Measurements from ENCODE around the gene LRMDA. TPM values are rescaled to one million over a fixed set of nuclear protein-coding genes. Genes with fewer than 3 reads are reported as not detected.

LRMDA gene
- polyA plus RNA-seq, 1 donor from 2014 or later: not detected

DNA sequence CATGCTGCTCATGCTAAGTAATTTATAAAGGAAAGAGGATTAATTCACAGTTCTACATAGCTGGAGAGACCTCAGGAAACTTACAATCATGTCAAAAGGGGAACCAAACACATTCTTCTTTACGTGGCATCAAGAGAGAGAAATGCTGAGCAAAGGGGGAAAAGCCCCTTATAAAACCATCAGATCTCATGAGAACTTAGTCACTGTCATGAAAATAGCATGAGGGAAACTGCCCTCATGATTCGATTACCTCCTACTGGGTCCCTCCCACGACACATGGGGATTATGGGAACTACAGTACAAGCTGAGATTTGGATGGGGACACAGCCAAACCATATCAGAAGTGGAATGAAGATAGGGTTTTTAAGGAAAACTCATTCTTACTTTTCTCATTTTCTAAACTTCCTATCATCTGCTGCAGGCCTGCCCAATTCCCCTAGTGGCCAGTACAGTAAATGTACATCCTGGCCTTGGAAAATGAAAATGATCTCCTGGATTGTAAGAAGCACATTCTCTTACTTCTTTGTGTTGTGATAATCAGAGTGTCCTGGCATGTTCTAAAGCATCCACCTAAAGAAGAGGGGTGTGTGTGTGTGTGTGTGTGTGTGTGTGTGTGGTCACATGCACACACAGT, 421.5 kb downstream of the LRMDA start:
- Mint-ChIP-seq H3K27me3 (no peaks in the 10 kb centered on the region), H3K4me3 (no peak overlapping the region), H3K4me1 (no peaks in the 10 kb centered on the region), H3K27ac (no peak overlapping the region), H3K36me3 (no peaks in the 10 kb centered on the region), H3K9me3 (peaks cover 0 to 3% (median 3%) of the 10 kb centered on the region in 3 donors)

DNA sequence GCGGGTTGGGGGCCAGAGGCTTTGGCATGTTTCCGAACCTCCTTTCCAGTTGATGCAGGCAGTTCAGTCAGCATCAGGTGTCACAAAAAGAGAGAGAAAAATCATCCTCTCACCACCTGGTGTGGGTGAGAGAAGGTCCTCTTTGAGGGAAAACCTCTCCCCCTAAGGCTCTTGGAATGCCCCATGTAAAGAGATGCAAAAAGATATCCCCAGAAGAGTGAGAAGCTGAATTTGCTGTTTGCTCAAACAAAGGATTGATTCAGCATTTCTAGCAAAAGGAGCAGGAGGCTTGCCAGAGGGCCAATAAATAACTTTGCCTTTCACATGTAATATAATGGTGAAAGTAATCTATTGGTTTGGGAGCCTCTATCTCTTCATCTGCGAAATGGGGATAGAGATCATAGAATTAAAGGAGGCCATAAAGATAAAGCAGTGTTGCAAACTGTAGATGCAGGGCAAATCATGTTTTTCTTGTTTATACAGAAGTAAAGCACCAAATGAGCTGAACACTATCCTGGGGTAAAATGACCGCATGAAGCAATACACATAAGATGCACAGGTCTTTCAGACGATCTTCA, 425.9 kb downstream of the LRMDA start:
- Mint-ChIP-seq H3K27me3 (no peaks in the 10 kb centered on the region), H3K9me3 (peaks cover 0 to 3% (median 0%) of the 10 kb centered on the region in 3 donors), H3K4me1 (no peaks in the 10 kb centered on the region), H3K4me3 (no peak overlapping the region), H3K27ac (no peak overlapping the region), H3K36me3 (no peaks in the 10 kb centered on the region)

DNA sequence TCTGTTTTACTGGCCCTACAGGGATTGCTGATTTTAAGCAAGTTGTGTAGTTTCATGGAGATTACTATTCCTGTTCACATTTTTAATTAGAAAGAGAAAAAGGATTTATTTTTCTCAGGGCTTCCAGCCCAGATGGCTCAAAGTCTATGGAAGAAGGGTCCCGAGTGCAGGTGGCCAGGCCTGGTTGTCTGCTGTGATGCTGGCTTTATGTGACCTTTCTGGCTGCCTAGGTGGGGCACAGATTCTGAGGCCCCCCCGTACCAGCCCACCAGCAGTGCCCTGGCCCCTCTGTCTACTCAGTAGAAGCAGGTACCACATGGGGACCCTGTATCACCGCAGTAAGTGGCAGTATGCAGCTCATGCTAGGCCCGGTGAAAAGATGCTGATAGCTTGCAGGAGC, 426.5 kb downstream of the LRMDA start:
- Mint-ChIP-seq H3K4me3 (no peak overlapping the region), H3K27ac (no peak overlapping the region), H3K27me3 (no peaks in the 10 kb centered on the region), H3K4me1 (no peaks in the 10 kb centered on the region), H3K36me3 (no peaks in the 10 kb centered on the region), H3K9me3 (peaks cover 0 to 3% (median 0%) of the 10 kb centered on the region in 3 donors)

DNA sequence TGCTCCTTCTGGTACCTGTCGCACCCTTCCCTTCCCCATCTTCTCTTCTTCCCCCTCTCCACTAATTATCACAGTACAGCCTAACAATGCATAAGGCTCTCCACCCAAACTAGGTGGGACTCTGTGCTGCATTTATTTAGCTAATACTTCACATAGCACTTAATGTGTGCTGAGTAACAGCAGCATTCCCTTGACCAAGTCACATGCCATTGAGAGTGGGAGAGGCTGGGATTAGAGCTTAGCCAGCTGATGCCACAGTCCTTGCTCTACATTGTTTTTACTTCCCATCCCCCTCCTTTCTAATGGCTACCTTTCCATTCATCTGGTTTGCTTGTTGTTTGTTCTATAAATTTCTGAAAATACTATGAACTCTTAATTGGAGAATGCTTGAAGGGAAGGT, 426.9 kb downstream of the LRMDA start:
- Mint-ChIP-seq H3K4me3 (peak overlapping the region in 1 of 4 donors; percentile 25), H3K9me3 (peaks cover 0 to 3% (median 0%) of the 10 kb centered on the region in 3 donors), H3K27me3 (no peaks in the 10 kb centered on the region), H3K4me1 (no peaks in the 10 kb centered on the region), H3K36me3 (no peaks in the 10 kb centered on the region), H3K27ac (no peak overlapping the region)

DNA sequence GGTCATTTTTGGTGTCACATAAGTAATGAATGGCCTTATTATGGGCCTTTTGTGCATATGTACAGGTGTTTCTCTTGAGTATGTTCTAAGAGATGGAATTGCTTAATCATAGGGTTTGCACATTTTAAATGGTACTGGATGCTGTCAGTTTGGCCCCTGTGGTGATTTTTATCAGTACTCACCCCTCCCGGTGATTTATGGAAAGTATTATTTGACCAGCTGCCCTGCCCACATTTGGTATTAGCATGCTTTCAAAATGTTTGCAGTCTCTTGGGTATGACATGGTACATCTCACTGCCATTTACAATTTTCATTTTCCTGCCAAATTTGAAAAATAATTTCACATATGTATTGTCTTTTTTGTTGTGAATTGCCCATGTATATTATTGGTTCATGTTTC, 427.7 kb downstream of the LRMDA start:
- no peaks in the 10 kb centered on the region for H3K4me1 Mint-ChIP-seq

DNA sequence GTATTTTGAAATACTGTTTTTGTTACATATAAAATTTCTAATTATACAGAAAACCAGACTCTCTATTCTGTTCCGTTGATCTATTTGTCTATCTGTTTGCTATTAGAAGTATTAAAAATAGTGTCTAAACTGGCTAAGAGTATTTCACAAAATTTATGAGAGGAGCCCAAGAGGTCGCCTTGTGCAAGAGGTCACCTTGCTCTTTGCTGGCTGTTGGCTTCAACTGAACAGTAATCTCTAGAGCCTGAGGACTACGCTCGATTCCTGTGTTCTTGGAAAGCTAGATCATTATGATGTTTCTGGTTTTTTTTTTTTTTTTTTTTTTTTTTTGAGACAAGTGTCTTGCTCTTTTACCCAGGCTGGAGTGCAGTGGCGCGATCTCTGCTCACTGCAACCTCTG, 428.6 kb downstream of the LRMDA start:
- Mint-ChIP-seq H3K9me3 (no peaks in the 10 kb centered on the region), H3K27me3 (no peaks in the 10 kb centered on the region), H3K4me1 (no peaks in the 10 kb centered on the region), H3K27ac (no peak overlapping the region), H3K4me3 (no peak overlapping the region), H3K36me3 (no peaks in the 10 kb centered on the region)

More for the DNA sequence above, 427.7 kb downstream of the LRMDA start:
- Mint-ChIP-seq H3K9me3 (peaks cover 0 to 3% (median 0%) of the 10 kb centered on the region in 3 donors), H3K4me3 (no peak overlapping the region), H3K27me3 (no peaks in the 10 kb centered on the region), H3K36me3 (no peaks in the 10 kb centered on the region), H3K27ac (no peak overlapping the region)

DNA sequence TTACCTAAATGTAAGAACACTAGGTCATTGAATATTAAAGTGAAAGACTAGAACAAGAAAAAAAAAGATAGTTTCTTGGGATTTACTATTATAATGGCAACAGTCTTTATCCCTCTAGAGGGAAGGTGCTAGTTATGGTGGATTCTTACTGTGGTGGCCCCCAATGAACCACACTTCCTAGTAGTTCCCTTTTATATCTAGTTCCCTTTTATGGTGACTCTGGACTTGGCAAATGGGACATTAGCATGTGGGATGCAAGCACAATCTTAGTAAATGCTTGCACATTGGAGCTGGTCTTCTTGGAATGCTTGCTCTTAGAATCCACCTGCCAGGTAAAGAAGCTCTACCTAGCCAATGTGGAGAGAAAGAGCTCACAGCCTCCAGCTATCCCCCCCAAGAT, 430.2 kb downstream of the LRMDA start:
- no peaks in the 10 kb centered on the region for H3K9me3 Mint-ChIP-seq
- no peaks in the 10 kb centered on the region for H3K36me3 Mint-ChIP-seq
- no peaks in the 10 kb centered on the region for H3K4me1 Mint-ChIP-seq
- no peak overlapping the region for H3K27ac Mint-ChIP-seq
- no peak overlapping the region for H3K4me3 Mint-ChIP-seq
- H3K27me3 Mint-ChIP-seq: no peaks in the 10 kb centered on the region

DNA sequence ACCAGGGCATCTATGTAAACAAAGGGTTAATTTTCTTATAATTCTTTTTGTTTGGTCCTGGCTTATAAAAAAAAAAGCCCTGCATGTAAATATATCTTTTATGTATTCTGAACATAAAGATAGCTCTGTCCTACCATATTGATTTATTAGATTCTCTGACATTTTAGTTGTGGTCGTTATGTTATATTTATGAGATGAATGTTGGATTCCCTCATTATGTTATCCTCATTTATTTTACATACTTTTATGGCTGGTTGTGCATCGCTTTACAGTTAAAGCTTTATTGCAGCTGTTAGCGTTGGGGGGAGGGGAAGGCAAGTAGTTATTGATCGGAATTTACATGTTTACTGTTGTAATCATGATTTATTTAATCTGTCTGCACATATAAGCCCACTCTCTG, 431.5 kb downstream of the LRMDA start:
- Mint-ChIP-seq H3K4me3 (no peak overlapping the region), H3K36me3 (no peaks in the 10 kb centered on the region), H3K4me1 (no peaks in the 10 kb centered on the region), H3K27ac (no peak overlapping the region), H3K9me3 (no peaks in the 10 kb centered on the region), H3K27me3 (no peaks in the 10 kb centered on the region)

DNA sequence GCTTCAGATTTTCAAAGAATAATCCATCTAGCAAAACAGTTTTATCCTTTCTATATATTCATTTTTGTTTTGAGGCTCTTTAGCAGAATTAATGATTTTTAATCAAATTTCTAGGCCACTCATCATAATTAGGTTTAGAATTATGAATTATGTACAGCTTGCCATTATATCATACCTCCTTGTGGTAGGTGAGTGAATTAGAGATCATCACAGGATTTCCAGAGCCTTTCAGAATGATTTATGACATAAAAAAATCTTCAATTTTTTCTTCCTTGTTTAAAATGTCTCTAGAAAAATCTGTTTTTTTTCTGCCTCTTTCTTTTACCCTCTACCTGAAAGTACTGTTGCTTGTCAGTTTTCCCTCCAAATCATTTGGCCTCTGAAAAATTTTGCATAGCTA, 433.3 kb downstream of the LRMDA start:
- H3K36me3 Mint-ChIP-seq: no peaks in the 10 kb centered on the region
- no peak overlapping the region for H3K4me3 Mint-ChIP-seq
- peaks cover 0 to 2% (median 0%) of the 10 kb centered on the region in 3 donors for H3K9me3 Mint-ChIP-seq
- H3K27ac Mint-ChIP-seq: no peak overlapping the region
- no peaks in the 10 kb centered on the region for H3K27me3 Mint-ChIP-seq
- H3K4me1 Mint-ChIP-seq: no peaks in the 10 kb centered on the region

DNA sequence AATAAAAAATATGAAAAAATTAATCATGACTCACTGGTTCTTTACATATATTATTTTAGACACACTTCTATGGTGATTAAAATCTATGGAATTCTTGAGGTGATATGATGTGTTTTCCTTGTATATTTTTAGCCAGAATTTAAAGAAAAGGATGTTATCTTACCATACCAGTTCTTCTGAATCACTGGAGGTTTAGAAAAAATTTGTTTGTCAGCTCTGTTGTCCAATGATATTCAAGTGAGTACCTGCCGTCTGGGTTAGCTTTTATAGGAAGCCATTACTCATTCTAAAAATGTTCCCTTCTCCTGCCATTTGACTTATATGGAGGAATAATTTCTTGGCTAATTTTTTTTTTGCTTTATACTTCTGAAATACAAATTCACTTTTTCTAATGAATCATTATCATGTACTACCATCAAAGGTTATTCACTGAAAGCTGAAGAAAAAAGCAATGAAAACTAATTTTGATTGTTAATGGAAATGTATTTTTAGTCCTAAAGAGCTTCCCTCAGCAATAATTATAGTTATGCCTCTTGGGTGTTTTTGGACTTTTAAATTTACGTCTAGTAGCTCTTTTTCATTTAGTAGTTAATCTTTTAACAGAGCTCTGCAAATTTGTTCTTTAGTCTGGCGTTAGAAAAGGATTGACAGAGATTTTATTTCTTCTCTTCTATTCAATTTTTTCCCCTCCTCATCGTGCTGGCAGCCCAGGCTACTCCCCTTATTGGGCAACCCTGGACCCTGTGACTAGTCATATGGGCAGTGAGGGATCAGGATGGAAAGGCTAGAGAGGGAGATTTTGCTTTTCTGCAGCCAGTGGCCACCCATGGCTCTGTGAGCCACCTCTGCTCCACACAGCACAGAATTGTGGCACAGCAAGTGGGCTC, 434.2 kb downstream of the LRMDA start:
- H3K4me3 Mint-ChIP-seq: no peak overlapping the region
- H3K27ac Mint-ChIP-seq: no peak overlapping the region
- no peaks in the 10 kb centered on the region for H3K36me3 Mint-ChIP-seq
- no peaks in the 10 kb centered on the region for H3K4me1 Mint-ChIP-seq
- H3K27me3 Mint-ChIP-seq: no peaks in the 10 kb centered on the region
- peaks cover 0 to 4% (median 0%) of the 10 kb centered on the region in 3 donors for H3K9me3 Mint-ChIP-seq

DNA sequence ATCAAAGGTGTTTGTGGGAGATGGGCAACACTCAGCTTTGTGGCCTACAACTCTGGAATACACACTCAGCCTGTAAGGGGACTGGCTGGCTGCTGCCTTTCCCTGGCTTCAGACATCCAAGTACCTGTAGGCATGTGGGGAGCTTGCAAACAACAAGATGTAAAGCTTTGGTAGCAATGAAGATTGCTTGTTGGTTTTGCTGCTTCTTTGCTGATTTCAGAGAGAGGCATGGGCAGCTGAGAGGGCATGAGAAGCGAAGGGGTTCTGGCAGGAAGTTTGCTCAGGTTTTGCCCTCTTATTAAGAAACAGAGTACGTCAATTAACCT, 434.8 kb downstream of the LRMDA start:
- no peak overlapping the region for H3K4me3 Mint-ChIP-seq
- peaks cover 0 to 4% (median 0%) of the 10 kb centered on the region in 3 donors for H3K9me3 Mint-ChIP-seq
- H3K27me3 Mint-ChIP-seq: no peaks in the 10 kb centered on the region
- H3K36me3 Mint-ChIP-seq: no peaks in the 10 kb centered on the region
- H3K4me1 Mint-ChIP-seq: no peaks in the 10 kb centered on the region
- H3K27ac Mint-ChIP-seq: no peak overlapping the region

DNA sequence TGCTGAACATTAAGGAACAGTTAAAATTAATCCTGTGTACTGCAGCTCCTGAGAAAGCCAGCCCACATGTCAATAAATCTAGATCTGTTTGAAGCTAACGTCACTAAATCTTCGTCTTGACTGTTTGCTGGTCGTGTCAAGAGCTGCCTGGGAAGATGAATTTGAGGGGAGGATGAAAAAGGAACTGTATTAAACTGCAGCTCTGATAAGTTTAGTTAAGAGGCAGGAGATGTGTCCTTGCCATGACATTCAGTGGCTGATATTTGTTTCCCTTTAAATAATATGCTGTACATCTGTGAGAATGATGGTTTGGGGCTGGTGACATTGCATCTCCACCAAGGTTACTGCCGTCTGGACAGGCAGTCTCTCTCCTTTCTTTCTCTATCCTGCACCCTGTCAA, 435.3 kb downstream of the LRMDA start:
- Mint-ChIP-seq H3K27me3 (no peaks in the 10 kb centered on the region), H3K4me3 (no peak overlapping the region), H3K4me1 (no peaks in the 10 kb centered on the region), H3K36me3 (no peaks in the 10 kb centered on the region), H3K27ac (no peak overlapping the region), H3K9me3 (peaks cover 0 to 4% (median 0%) of the 10 kb centered on the region in 3 donors)

DNA sequence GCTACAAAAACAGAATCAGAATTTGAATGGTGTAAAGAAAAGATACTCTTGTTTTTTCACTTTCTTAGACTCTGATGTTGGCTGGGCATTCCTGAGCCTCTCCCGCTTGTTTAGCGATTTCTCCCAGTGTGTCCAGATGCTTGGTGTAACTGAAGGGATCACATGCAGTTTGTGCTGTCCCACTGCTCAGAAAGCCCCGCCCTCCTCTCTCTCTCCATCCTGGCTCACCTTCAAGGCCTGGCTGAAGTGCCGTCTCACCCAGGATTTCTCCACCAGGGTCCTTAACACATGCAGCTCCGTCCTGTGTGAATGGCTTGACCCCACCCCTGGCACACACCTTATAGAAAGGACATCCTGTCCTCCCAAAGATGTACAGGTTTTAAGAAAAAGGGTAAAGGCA, 437.1 kb downstream of the LRMDA start:
- H3K27me3 Mint-ChIP-seq: no peaks in the 10 kb centered on the region
- H3K4me3 Mint-ChIP-seq: no peak overlapping the region
- H3K36me3 Mint-ChIP-seq: no peaks in the 10 kb centered on the region
- peaks cover 0 to 4% (median 0%) of the 10 kb centered on the region in 3 donors for H3K9me3 Mint-ChIP-seq
- H3K27ac Mint-ChIP-seq: no peak overlapping the region
- H3K4me1 Mint-ChIP-seq: no peaks in the 10 kb centered on the region

DNA sequence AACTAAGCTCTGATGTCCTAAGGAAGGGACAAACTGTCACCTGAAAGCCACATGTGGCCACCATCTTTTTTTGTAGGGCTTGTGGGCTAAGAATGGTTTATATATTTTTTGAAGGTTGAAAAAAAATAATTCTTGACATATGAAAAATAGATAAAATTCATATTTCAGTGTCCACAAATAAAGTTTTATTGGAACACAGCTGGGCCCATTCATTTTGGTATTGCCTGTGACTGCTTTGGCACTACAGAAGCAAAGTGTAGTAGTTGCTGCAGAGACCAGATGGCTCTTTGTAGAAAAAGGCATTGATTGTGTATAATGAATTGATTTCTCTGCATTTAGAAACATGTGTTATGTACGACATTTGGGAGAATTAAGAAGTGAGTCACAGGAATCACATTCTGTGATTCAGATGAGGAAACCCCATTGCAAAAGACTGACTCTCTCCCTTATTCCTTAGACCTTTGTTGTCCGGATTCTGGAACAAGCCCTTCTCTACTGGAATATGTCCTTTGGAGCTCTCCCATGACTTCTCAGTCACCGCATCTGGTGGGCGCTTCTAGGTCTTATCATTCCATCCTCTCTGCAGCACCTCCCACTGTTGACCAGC, 438.7 kb downstream of the LRMDA start:
- Mint-ChIP-seq H3K27ac (no peak overlapping the region), H3K36me3 (no peaks in the 10 kb centered on the region), H3K27me3 (no peaks in the 10 kb centered on the region)

DNA sequence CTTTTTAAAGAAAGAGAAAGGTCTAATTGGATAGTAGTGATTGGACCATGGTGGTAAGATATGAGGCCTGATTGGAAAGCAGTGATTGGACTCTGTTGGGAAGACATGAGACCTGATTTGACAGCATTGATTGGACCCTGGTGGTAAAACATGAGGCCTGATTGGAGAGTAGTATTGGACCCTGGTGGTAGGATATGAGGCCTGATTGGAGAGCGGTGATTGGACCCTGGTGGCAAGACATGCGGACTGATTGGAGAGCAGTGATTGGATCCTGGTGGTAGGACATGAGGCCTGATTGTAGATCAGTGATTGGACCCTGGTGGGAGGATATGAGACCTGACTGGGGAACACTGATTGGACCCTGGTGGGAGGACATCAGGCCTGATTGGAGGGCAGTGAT, 444.3 kb downstream of the LRMDA start:
- Mint-ChIP-seq H3K27me3 (no peaks in the 10 kb centered on the region), H3K4me3 (no peak overlapping the region)

More for the DNA sequence above, 438.7 kb downstream of the LRMDA start:
- peaks cover 0 to 4% (median 0%) of the 10 kb centered on the region in 3 donors for H3K9me3 Mint-ChIP-seq
- no peak overlapping the region for H3K4me3 Mint-ChIP-seq
- H3K4me1 Mint-ChIP-seq: no peaks in the 10 kb centered on the region

More for the DNA sequence above, 444.3 kb downstream of the LRMDA start:
- Mint-ChIP-seq H3K27ac (no peak overlapping the region), H3K4me1 (no peaks in the 10 kb centered on the region), H3K36me3 (no peaks in the 10 kb centered on the region), H3K9me3 (peaks cover 0 to 2% (median 0%) of the 10 kb centered on the region in 3 donors)

All from IgD-negative memory B cell (primary cell).